Measurements from ENCODE around the gene COG3.

Gene COG3

GRCh38 chr13:45432737-45433380, 31.9 kb upstream of the COG3 start:
- Histone ChIP-seq H3K9ac (ENCODE audit: insufficient read length) (no peak overlapping the region), H3K4me3 (no peak overlapping the region), H3K27ac (no peak overlapping the region), H3K9me3 (ENCODE audit: low read depth, low read length) (no peaks in the 10 kb centered on the region), H3K36me3 (ENCODE audit: insufficient read depth, low read length) (no peaks in the 10 kb centered on the region)
- no peak for DNase-seq (ENCODE audit: low read depth, low spot score)
- TF ChIP-seq POLR2AphosphoS5 (IDR thresholded peaks at IDR 0.05; ENCODE audit: borderline replicate concordance, low read depth, low read length) = no peak
- no peak for TF ChIP-seq FOXP2 (optimal IDR thresholded peaks at IDR 0.05; ENCODE audit: control extremely low read depth, extremely low read length, insufficient read depth)
- TF ChIP-seq EZH2 (IDR thresholded peaks at IDR 0.05) = no peak

- DNase-seq (ENCODE audit: low read depth, low spot score) = no peak
- Histone ChIP-seq H3K36me3 (ENCODE audit: insufficient read depth, low read length) (no peaks in the 10 kb centered on the region), H3K27ac (no peak overlapping the region), H3K9ac (ENCODE audit: insufficient read length) (no peak overlapping the region), H3K4me3 (no peak overlapping the region), H3K9me3 (ENCODE audit: low read depth, low read length) (no peaks in the 10 kb centered on the region)
- TF ChIP-seq POLR2AphosphoS5 (IDR thresholded peaks at IDR 0.05; ENCODE audit: borderline replicate concordance, low read depth, low read length) (no peak), FOXP2 (optimal IDR thresholded peaks at IDR 0.05; ENCODE audit: control extremely low read depth, extremely low read length, insufficient read depth) (no peak), EZH2 (IDR thresholded peaks at IDR 0.05) (no peak)
Measured at GRCh38 chr13:45433381-45433790, 31.4 kb upstream of the COG3 start.

GRCh38 chr13:45434556-45435371, 30.0 kb upstream of the COG3 start:
- H3K27ac ChIP-seq = no peak overlapping the region
- DNase-seq (ENCODE audit: low read depth, low spot score) = no peak
- TF ChIP-seq EZH2 (IDR thresholded peaks at IDR 0.05) (no peak), POLR2AphosphoS5 (IDR thresholded peaks at IDR 0.05; ENCODE audit: borderline replicate concordance, low read depth, low read length) (no peak), FOXP2 (optimal IDR thresholded peaks at IDR 0.05; ENCODE audit: control extremely low read depth, extremely low read length, insufficient read depth) (no peak)

GRCh38 chr13:45436332-45436731, 28.4 kb upstream of the COG3 start:
- TF ChIP-seq EZH2 (IDR thresholded peaks at IDR 0.05) (no peak), FOXP2 (optimal IDR thresholded peaks at IDR 0.05; ENCODE audit: control extremely low read depth, extremely low read length, insufficient read depth) (no peak), POLR2AphosphoS5 (IDR thresholded peaks at IDR 0.05; ENCODE audit: borderline replicate concordance, low read depth, low read length) (no peak)
- Histone ChIP-seq H3K36me3 (ENCODE audit: insufficient read depth, low read length) (no peaks in the 10 kb centered on the region), H3K9me3 (ENCODE audit: low read depth, low read length) (no peaks in the 10 kb centered on the region), H3K9ac (ENCODE audit: insufficient read length) (no peak overlapping the region), H3K4me3 (no peak overlapping the region), H3K27ac (no peak overlapping the region)
- no peak for DNase-seq (ENCODE audit: low read depth, low spot score)

More at GRCh38 chr13:45434556-45435371, 30.0 kb upstream of the COG3 start:
- Histone ChIP-seq H3K4me3 (no peak overlapping the region), H3K36me3 (ENCODE audit: insufficient read depth, low read length) (no peaks in the 10 kb centered on the region), H3K9me3 (ENCODE audit: low read depth, low read length) (no peaks in the 10 kb centered on the region), H3K9ac (ENCODE audit: insufficient read length) (no peak overlapping the region)

GRCh38 chr13:45436953-45437352, 27.8 kb upstream of the COG3 start:
- Histone ChIP-seq H3K27ac (no peak overlapping the region), H3K4me3 (no peak overlapping the region), H3K9me3 (ENCODE audit: low read depth, low read length) (no peaks in the 10 kb centered on the region), H3K9ac (ENCODE audit: insufficient read length) (no peak overlapping the region), H3K36me3 (ENCODE audit: insufficient read depth, low read length) (no peaks in the 10 kb centered on the region)
- no peak for DNase-seq (ENCODE audit: low read depth, low spot score)
- TF ChIP-seq FOXP2 (optimal IDR thresholded peaks at IDR 0.05; ENCODE audit: control extremely low read depth, extremely low read length, insufficient read depth) (no peak), POLR2AphosphoS5 (IDR thresholded peaks at IDR 0.05; ENCODE audit: borderline replicate concordance, low read depth, low read length) (no peak), EZH2 (IDR thresholded peaks at IDR 0.05) (no peak)

- H3K27ac ChIP-seq = no peak overlapping the region
- H3K36me3 ChIP-seq (ENCODE audit: insufficient read depth, low read length) = no peaks in the 10 kb centered on the region
- no peak for TF ChIP-seq POLR2AphosphoS5 (IDR thresholded peaks at IDR 0.05; ENCODE audit: borderline replicate concordance, low read depth, low read length)
- TF ChIP-seq FOXP2 (optimal IDR thresholded peaks at IDR 0.05; ENCODE audit: control extremely low read depth, extremely low read length, insufficient read depth) = no peak
- no peak for TF ChIP-seq EZH2 (IDR thresholded peaks at IDR 0.05)
- no peaks in the 10 kb centered on the region for H3K9me3 ChIP-seq (ENCODE audit: low read depth, low read length)
- H3K9ac ChIP-seq (ENCODE audit: insufficient read length) = no peak overlapping the region
- H3K4me3 ChIP-seq = no peak overlapping the region
- no peak for DNase-seq (ENCODE audit: low read depth, low spot score)
Measured at GRCh38 chr13:45437947-45438346, 26.8 kb upstream of the COG3 start.

- no peaks in the 10 kb centered on the region for H3K9me3 ChIP-seq (ENCODE audit: low read depth, low read length)
- TF ChIP-seq EZH2 (IDR thresholded peaks at IDR 0.05) (no peak), FOXP2 (optimal IDR thresholded peaks at IDR 0.05; ENCODE audit: control extremely low read depth, extremely low read length, insufficient read depth) (no peak), POLR2AphosphoS5 (IDR thresholded peaks at IDR 0.05; ENCODE audit: borderline replicate concordance, low read depth, low read length) (no peak)
- H3K27ac ChIP-seq = no peak overlapping the region
- H3K9ac ChIP-seq (ENCODE audit: insufficient read length) = no peak overlapping the region
- no peaks in the 10 kb centered on the region for H3K36me3 ChIP-seq (ENCODE audit: insufficient read depth, low read length)
- H3K4me3 ChIP-seq = no peak overlapping the region
- no peak for DNase-seq (ENCODE audit: low read depth, low spot score)
Measured at GRCh38 chr13:45439008-45439407, 25.7 kb upstream of the COG3 start.

GRCh38 chr13:45439781-45440462, 24.8 kb upstream of the COG3 start:
- TF ChIP-seq FOXP2 (optimal IDR thresholded peaks at IDR 0.05; ENCODE audit: control extremely low read depth, extremely low read length, insufficient read depth) = no peak
- no peak for TF ChIP-seq POLR2AphosphoS5 (IDR thresholded peaks at IDR 0.05; ENCODE audit: borderline replicate concordance, low read depth, low read length)
- no peak for TF ChIP-seq EZH2 (IDR thresholded peaks at IDR 0.05)
- Histone ChIP-seq H3K9me3 (ENCODE audit: low read depth, low read length) (no peaks in the 10 kb centered on the region), H3K4me3 (no peak overlapping the region), H3K36me3 (ENCODE audit: insufficient read depth, low read length) (no peaks in the 10 kb centered on the region), H3K27ac (no peak overlapping the region), H3K9ac (ENCODE audit: insufficient read length) (no peak overlapping the region)
- no peak for DNase-seq (ENCODE audit: low read depth, low spot score)

All from SK-N-MC (cell line).